Keratinocyte (primary cell): ENCODE data around the gene NIT1. TPM values are rescaled to one million over a fixed set of nuclear protein-coding genes. Genes with fewer than 3 reads are reported as not detected.

Source experiments
- DNase-seq: peaks from one replicate; pipeline ENCODE4 v3.0.0-alpha.2; 2011; ENCODE audit warnings: low read depth, missing footprints, low spot score
- FAIRE-seq: peaks from 2 replicates; lab custom pipeline; 2011; peaks lifted over from hg19 to GRCh38; lab: Jason Lieb, UNC
- H2AFZ ChIP-seq: 2 replicates; pipeline ENCODE4 v1.6.0; 2012; ENCODE audit warnings: low read length, control low read depth, inconsistent platforms; ENCODE audit not compliant: control insufficient read depth
- H3K27ac ChIP-seq: 2 replicates; pipeline ENCODE4 v1.5.1; 2011; ENCODE audit warnings: low read length; ENCODE audit not compliant: control insufficient read depth, insufficient read depth
- H3K27me3 ChIP-seq: 3 replicates; pipeline ENCODE4 v1.6.0; 2011; ENCODE audit warnings: low read length; ENCODE audit not compliant: control insufficient read depth, insufficient read depth; ENCODE audit errors: extremely low read depth
- H3K36me3 ChIP-seq, 2 experiments: 2 replicates in 1 of 2; 3 replicates in 1 of 2; pipeline ENCODE4 v1.5.1; 2011; ENCODE audit warnings: low read length in 2 of 2, mild to moderate bottlenecking in 1 of 2; ENCODE audit not compliant: control insufficient read depth in 2 of 2, insufficient read depth in 2 of 2; ENCODE audit errors: extremely low read depth in 1 of 2
- H3K4me1 ChIP-seq: 3 replicates; pipeline ENCODE4 v1.5.1; 2011; ENCODE audit warnings: low read length; ENCODE audit not compliant: control insufficient read depth, insufficient read depth; ENCODE audit errors: extremely low read depth
- H3K4me2 ChIP-seq: 3 replicates; pipeline ENCODE4 v1.6.0; 2011; ENCODE audit warnings: low read depth, low read length; ENCODE audit not compliant: control insufficient read depth, insufficient read depth; ENCODE audit errors: extremely low read depth
- H3K4me3 ChIP-seq, 3 experiments: fragments of 200-600 bp in 1 of 3; sonication (generic) in 1 of 3; 2 replicates in 2 of 3; 3 replicates in 1 of 3; pipeline ENCODE4 v1.5.1; 2011 to 2016; ENCODE audit warnings: low read length in 3 of 3, mild to moderate bottlenecking in 3 of 3, control low read depth in 2 of 3, inconsistent platforms in 1 of 3, low read depth in 1 of 3, mixed read lengths in 1 of 3, mixed run types in 1 of 3, moderate library complexity in 1 of 3; ENCODE audit not compliant: control insufficient read depth in 2 of 3, insufficient read depth in 2 of 3; ENCODE audit errors: extremely low read depth in 1 of 3
- H3K79me2 ChIP-seq: 2 replicates; pipeline ENCODE4 v1.6.0; 2012; ENCODE audit warnings: low read length; ENCODE audit not compliant: control insufficient read depth, insufficient read depth
- H3K9ac ChIP-seq: 3 replicates; pipeline ENCODE4 v1.6.0; 2011; ENCODE audit warnings: low read length; ENCODE audit not compliant: control insufficient read depth, insufficient read depth; ENCODE audit errors: extremely low read depth
- H3K9me1 ChIP-seq: 3 replicates; pipeline ENCODE4 v1.6.0; 2011; ENCODE audit warnings: low read length; ENCODE audit not compliant: control insufficient read depth, insufficient read depth; ENCODE audit errors: extremely low read depth
- H3K9me3 ChIP-seq: 2 replicates; pipeline ENCODE4 v1.5.1; 2012; ENCODE audit warnings: low read depth, low read length; ENCODE audit not compliant: control insufficient read depth
- H4K20me1 ChIP-seq: 3 replicates; pipeline ENCODE4 v1.6.0; 2011; ENCODE audit warnings: low read length; ENCODE audit not compliant: control insufficient read depth, insufficient read depth; ENCODE audit errors: extremely low read depth
- CTCF ChIP-seq, 3 experiments: IDR thresholded peaks in 1 of 3; conservative IDR thresholded peaks in 1 of 3; optimal IDR thresholded peaks in 1 of 3; 2 replicates in 2 of 3; 3 replicates in 1 of 3; pipeline versions ENCODE3 to v1.5.1; 2011; ENCODE audit warnings: low read length in 3 of 3, mild to moderate bottlenecking in 3 of 3, moderate library complexity in 2 of 3, control low read depth in 1 of 3, inconsistent platforms in 1 of 3; ENCODE audit not compliant: insufficient read depth in 2 of 3; ENCODE audit errors: extremely low read depth in 1 of 3
- EZH2 ChIP-seq: IDR thresholded peaks from one replicate; pipeline ENCODE4 v1.6.1; 2012; ENCODE audit warnings: inconsistent platforms, mild to moderate bottlenecking, low read length, moderate library complexity
- dilution Hi-C: fragments of 300-500 bp; cut with MboI; formaldehyde crosslinking; loops from one replicate; pipeline ENCODE4 v1.7.0; 2020; ENCODE audit warnings: low sequenced_read_pairs; ENCODE audit not compliant: extremely low pct_ligation_motif_present
- polyA plus RNA-seq, 5 experiments: library from polyadenylated mRNA; depleted of rRNA in 3 of 5; stranded (reverse) in 3 of 5; stranded (forward) in 1 of 5; unstranded in 1 of 5; fragments of >200 nt; gene quantifications; 1 replicate in 1 of 5; 2 replicates in 3 of 5; 3 replicates in 1 of 5; pipeline versions ENCODE4 v1.2.1 to v1.2.3, GENCODE V29; 2011 to 2012; ENCODE audit warnings: missing spikeins in 2 of 5, low read depth in 1 of 5, low replicate concordance in 1 of 5
- small RNA-seq, 3 experiments: library from RNA; depleted of rRNA; stranded (forward); fragments of <200 nt; gene quantifications; one replicate each; pipeline ENCODE3, GENCODE V24; 2012; ENCODE audit warnings: low read depth in 3 of 3, low replicate concordance in 1 of 3; ENCODE audit not compliant: insufficient read length in 3 of 3

Gene NIT1
- polyA plus RNA-seq, 1 donor (not counting 4 experiments of a cell fraction or from before 2014, with no cell fraction given) = 22.9 TPM

DNA sequence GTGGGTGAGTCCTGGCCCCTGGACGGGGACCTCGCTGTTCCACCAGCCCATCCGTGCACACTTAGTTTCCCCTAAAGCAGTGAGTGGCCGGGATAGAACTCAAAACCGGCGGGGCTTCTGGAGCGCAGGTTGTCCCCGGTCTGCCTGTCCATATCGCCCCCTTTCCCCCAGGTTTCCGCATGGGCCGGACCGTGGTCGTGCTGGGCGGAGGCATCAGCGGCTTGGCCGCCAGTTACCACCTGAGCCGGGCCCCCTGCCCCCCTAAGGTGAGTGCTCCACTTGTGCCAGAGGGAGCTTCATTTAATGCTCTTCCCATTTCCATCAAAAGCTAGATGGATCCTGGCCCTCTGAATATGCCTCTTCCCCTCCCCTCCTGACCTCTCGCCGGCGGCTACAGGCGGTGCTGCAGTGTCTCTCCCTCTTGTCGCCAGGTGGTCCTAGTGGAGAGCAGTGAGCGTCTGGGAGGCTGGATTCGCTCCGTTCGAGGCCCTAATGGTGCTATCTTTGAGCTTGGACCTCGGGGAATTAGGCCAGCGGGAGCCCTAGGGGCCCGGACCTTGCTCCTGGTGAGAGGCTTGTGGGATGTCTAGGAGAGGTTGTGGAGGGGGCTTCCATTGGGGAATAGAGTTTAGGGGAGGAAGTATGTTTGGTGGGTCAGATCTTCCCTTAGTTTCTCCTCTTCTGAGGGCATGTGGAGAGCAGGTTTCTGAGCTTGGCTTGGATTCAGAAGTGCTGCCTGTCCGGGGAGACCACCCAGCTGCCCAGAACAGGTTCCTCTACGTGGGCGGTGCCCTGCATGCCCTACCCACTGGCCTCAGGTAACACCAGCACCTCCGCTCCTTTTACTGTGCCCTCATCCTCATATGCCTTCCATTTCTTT, 49.0 kb downstream of the NIT1 start:
- peak overlapping the region; percentile 92 for H2AFZ ChIP-seq
- peaks cover 16 to 38% of the 10 kb centered on the region in 2 experiments for H3K36me3 ChIP-seq
- no peak for FAIRE-seq

DNA sequence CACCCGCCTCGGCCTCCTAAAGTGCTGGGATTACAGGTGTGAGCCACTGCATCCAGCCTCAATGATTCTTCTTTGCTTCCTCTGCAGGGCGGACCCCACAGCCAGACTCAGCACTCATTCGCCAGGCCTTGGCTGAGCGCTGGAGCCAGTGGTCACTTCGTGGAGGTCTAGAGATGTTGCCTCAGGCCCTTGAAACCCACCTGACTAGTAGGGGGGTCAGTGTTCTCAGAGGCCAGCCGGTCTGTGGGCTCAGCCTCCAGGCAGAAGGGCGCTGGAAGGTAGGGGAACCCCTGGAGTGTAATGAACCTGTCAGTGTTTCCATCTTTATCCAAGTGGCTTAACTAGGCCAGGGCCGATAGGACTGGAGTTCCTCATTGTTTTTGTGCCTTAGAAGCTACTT, 51.0 kb downstream of the NIT1 start:
- no peaks in the 10 kb centered on the region for H4K20me1 ChIP-seq
- no peaks in the 10 kb centered on the region for H3K9me3 ChIP-seq
- DNase-seq (no peak), FAIRE-seq (no peak)
- peaks cover 16% of the 10 kb centered on the region for H3K4me1 ChIP-seq
- H3K4me3 ChIP-seq = no peak overlapping the region
- H3K27me3 ChIP-seq = no peaks in the 10 kb centered on the region
- no peak overlapping the region for H3K9ac ChIP-seq
- TF ChIP-seq EZH2 (no peak), CTCF (optimal IDR thresholded peaks at IDR 0.05 in 1 of 3, IDR thresholded peaks at IDR 0.05 in 1 of 3, conservative IDR thresholded peaks at IDR 0.05 in 1 of 3; ENCODE audit: extremely low read depth in 1 of 3, insufficient read depth in 2 of 3, low read length in 3 of 3) (no peak)
- dilution Hi-C loops = no loop called here
- no peak overlapping the region for H3K27ac ChIP-seq
- peaks cover 23 to 36% of the 10 kb centered on the region in 2 experiments for H3K36me3 ChIP-seq
- H3K4me2 ChIP-seq = no peak overlapping the region
- H2AFZ ChIP-seq = no peak overlapping the region
- H3K9me1 ChIP-seq = no peaks in the 10 kb centered on the region
- H3K79me2 ChIP-seq = peaks cover 1% of the 10 kb centered on the region

More for the DNA sequence above, 49.0 kb downstream of the NIT1 start:
- peaks cover 16% of the 10 kb centered on the region for H3K4me1 ChIP-seq
- peak overlapping the region; percentile 68 to 93 (median 89) for H3K4me3 ChIP-seq
- peak overlapping the region; percentile 89 for H3K9ac ChIP-seq
- no peak for DNase-seq
- H4K20me1 ChIP-seq = no peaks in the 10 kb centered on the region
- H3K9me3 ChIP-seq = no peaks in the 10 kb centered on the region
- no peaks in the 10 kb centered on the region for H3K27me3 ChIP-seq
- H3K27ac ChIP-seq = peak overlapping the region; percentile 93
- dilution Hi-C loops = no loop called here
- H3K9me1 ChIP-seq = no peaks in the 10 kb centered on the region
- H3K4me2 ChIP-seq = peak overlapping the region; percentile 97
- TF ChIP-seq EZH2 (no peak), CTCF (optimal IDR thresholded peaks at IDR 0.05 in 1 of 3, IDR thresholded peaks at IDR 0.05 in 1 of 3, conservative IDR thresholded peaks at IDR 0.05 in 1 of 3; ENCODE audit: extremely low read depth in 1 of 3, insufficient read depth in 2 of 3, low read length in 3 of 3) (no peak)
- H3K79me2 ChIP-seq = peaks cover 1% of the 10 kb centered on the region

Small RNAs within 50 kb of the gene (small RNA-seq; reads per million reads assigned to genes)
- gene RF01225 = 0 reads per million in 3 experiments

Other genes with a start within 250 kb of the NIT1 start
- not detected in 3 replicates for gene ITLN1, start 232.9 kb upstream of the NIT1 start, polyA plus RNA-seq
- 0.22 to 0.59 TPM (median 0.39 TPM) in 3 replicates for gene ITLN2, start 163.3 kb upstream of the NIT1 start, polyA plus RNA-seq
- gene F11R, start 97.0 kb upstream of the NIT1 start, polyA plus RNA-seq = 201 to 259 TPM (median 224 TPM) in 3 replicates
- 106 to 128 TPM (median 113 TPM) in 3 replicates for gene TSTD1, start 79.1 kb upstream of the NIT1 start, polyA plus RNA-seq
- gene USF1, start 72.1 kb upstream of the NIT1 start, polyA plus RNA-seq = 25.1 to 40.7 TPM (median 31.6 TPM) in 3 replicates
- gene ARHGAP30, start 48.2 kb upstream of the NIT1 start, polyA plus RNA-seq = 0.05 to 0.45 TPM (median 0.16 TPM) in 3 replicates
- gene NECTIN4, start 28.5 kb upstream of the NIT1 start, polyA plus RNA-seq = 6.0 to 19.0 TPM (median 8.6 TPM) in 3 replicates
- gene KLHDC9, start 19.7 kb upstream of the NIT1 start, polyA plus RNA-seq = 0.32 to 0.73 TPM (median 0.54 TPM) in 3 replicates
- gene PFDN2, start 68 bp upstream of the NIT1 start, polyA plus RNA-seq = 106 to 228 TPM (median 184 TPM) in 3 replicates
- gene DEDD, start 14.6 kb downstream of the NIT1 start, polyA plus RNA-seq = 29.3 to 49.9 TPM (median 33.0 TPM) in 3 replicates
- 72.9 to 86.4 TPM (median 80.6 TPM) in 3 replicates for gene UFC1, start 35.9 kb downstream of the NIT1 start, polyA plus RNA-seq
- 9.5 to 14.4 TPM (median 9.8 TPM) in 3 replicates for gene USP21, start 41.4 kb downstream of the NIT1 start, polyA plus RNA-seq
- 12.2 to 24.6 TPM (median 17.1 TPM) in 3 replicates for gene PPOX, start 48.3 kb downstream of the NIT1 start, polyA plus RNA-seq
- 19.1 to 24.8 TPM (median 21.1 TPM) in 3 replicates for gene B4GALT3, start 59.4 kb downstream of the NIT1 start, polyA plus RNA-seq
- gene ADAMTS4, start 80.9 kb downstream of the NIT1 start, polyA plus RNA-seq = 0.22 to 0.36 TPM (median 0.35 TPM) in 3 replicates
- 105 to 136 TPM (median 135 TPM) in 3 replicates for gene NDUFS2, start 84.3 kb downstream of the NIT1 start, polyA plus RNA-seq
- 0.51 to 1.2 TPM (median 0.62 TPM) in 3 replicates for gene FCER1G, start 97.2 kb downstream of the NIT1 start, polyA plus RNA-seq
- gene APOA2, start 105.5 kb downstream of the NIT1 start, polyA plus RNA-seq = not detected in 3 replicates
- gene TOMM40L, start 108.0 kb downstream of the NIT1 start, polyA plus RNA-seq = 14.4 to 18.2 TPM (median 17.5 TPM) in 3 replicates
- not detected in 3 replicates for gene NR1I3, start 120.1 kb downstream of the NIT1 start, polyA plus RNA-seq
- gene PCP4L1, start 140.6 kb downstream of the NIT1 start, polyA plus RNA-seq = 0.04 to 0.24 TPM in 2 of 3 replicates, not detected in the other
- 0.19 to 0.45 TPM (median 0.45 TPM) in 3 replicates for gene MPZ, start 191.9 kb downstream of the NIT1 start, polyA plus RNA-seq
- gene SDHC, start 196.3 kb downstream of the NIT1 start, polyA plus RNA-seq = 362 to 518 TPM (median 401 TPM) in 3 replicates
- gene CFAP126, start 249.8 kb downstream of the NIT1 start, polyA plus RNA-seq = not detected in 3 replicates